ENCODE data around the gene RPS18. TPM values are rescaled to one million over a fixed set of nuclear protein-coding genes. Genes with fewer than 3 reads are reported as not detected.

RPS18 gene
- polyA plus RNA-seq, 1 of the 3 experiments (the other 2 are of a cell fraction) = 12,112 TPM

- 1% methylated on average over 34 of the region's 54 CpGs for WGBS (ENCODE audit: low lambda C conversion rate)
- H3K36me3 ChIP-seq (replicated peaks in 1 of 2; ENCODE audit: control insufficient read depth in 1 of 2, insufficient read depth in 2 of 2, low read length in 1 of 2) = peaks cover 17 to 23% of the 10 kb centered on the region in 2 experiments
- H3F3A ChIP-seq (replicated peaks; ENCODE audit: insufficient read depth) = peaks cover 22% of the 10 kb centered on the region
- no peaks in the 10 kb centered on the region for H3K27me3 ChIP-seq (ENCODE audit: insufficient read depth)
- CTCF ChIA-PET = interaction anchor here (0.5 to 2.9 kb wide), 22 partner anchors 8 to 126 kb away, joined by 3 to 30 read pairs (median 4); partner anchors contain the start of genes B3GALT4, PFDN6, RPS18 and TAPBP
- peak; percentile 91 for DNase-seq
- H3K9ac ChIP-seq = peak overlapping the region; percentile 94
- peak overlapping the region; percentile 99 for H3K27ac ChIP-seq (ENCODE audit: low read depth in 2 of 2, low read length in 1 of 2)
- H3K4me1 ChIP-seq (ENCODE audit: control insufficient read depth in 1 of 2, insufficient read depth in 2 of 2, low read depth in 1 of 2, low read length in 1 of 2) = peaks cover 4 to 12% of the 10 kb centered on the region in 2 experiments; a peak in 1 of 4 replicates
- peaks cover 11% of the 10 kb centered on the region; the same call in 1 of the 2 replicates for H4K20me1 ChIP-seq (ENCODE audit: insufficient read depth)
- H3K4me2 ChIP-seq = peak overlapping the region; percentile 94
- POLR2A ChIA-PET = interaction anchor here (0.8 to 3.3 kb wide), 11 partner anchors 10 to 328 kb away, joined by 4 to 30 read pairs (median 7); partner anchors contain the start of genes B3GALT4, KIFC1, PFDN6 and RING1
- no peaks in the 10 kb centered on the region for H3K9me3 ChIP-seq
- peak overlapping the region; percentile 84 to 89 for H3K4me3 ChIP-seq (ENCODE audit: low read depth in 2 of 2, low read length in 1 of 2)
- no peaks in the 10 kb centered on the region for H3K9me2 ChIP-seq
- peaks cover 52% of the 10 kb centered on the region for H3K79me2 ChIP-seq (ENCODE audit: insufficient read depth)
- peak overlapping the region; percentile 40; the same call in 1 of the 2 replicates for H2AFZ ChIP-seq (ENCODE audit: low read depth)
- TF ChIP-seq RAD21 (IDR thresholded peaks at IDR 0.05; ENCODE audit: low read length) = peak; percentile 54
- TF ChIP-seq TCF12 (IDR thresholded peaks at IDR 0.05) = no peak
- TF ChIP-seq, protein P1, sequence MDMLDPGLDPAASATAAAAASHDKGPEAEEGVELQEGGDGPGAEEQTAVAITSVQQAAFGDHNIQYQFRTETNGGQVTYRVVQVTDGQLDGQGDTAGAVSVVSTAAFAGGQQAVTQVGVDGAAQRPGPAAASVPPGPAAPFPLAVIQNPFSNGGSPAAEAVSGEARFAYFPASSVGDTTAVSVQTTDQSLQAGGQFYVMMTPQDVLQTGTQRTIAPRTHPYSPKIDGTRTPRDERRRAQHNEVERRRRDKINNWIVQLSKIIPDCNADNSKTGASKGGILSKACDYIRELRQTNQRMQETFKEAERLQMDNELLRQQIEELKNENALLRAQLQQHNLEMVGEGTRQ (IDR thresholded peaks at IDR 0.05; ENCODE audit: borderline replicate concordance, low read depth, low read length) = no peak
- TF ChIP-seq MEF2A (IDR thresholded peaks at IDR 0.05; ENCODE audit: borderline replicate concordance, low read depth) = no peak
- TF ChIP-seq GABPA (IDR thresholded peaks at IDR 0.05; ENCODE audit: low read depth) = peak; percentile 80
- TF ChIP-seq RCOR1 (IDR thresholded peaks at IDR 0.05; ENCODE audit: low read length) = peak; percentile 23; the same call in 1 of the 2 replicates
- TF ChIP-seq, protein P2, sequence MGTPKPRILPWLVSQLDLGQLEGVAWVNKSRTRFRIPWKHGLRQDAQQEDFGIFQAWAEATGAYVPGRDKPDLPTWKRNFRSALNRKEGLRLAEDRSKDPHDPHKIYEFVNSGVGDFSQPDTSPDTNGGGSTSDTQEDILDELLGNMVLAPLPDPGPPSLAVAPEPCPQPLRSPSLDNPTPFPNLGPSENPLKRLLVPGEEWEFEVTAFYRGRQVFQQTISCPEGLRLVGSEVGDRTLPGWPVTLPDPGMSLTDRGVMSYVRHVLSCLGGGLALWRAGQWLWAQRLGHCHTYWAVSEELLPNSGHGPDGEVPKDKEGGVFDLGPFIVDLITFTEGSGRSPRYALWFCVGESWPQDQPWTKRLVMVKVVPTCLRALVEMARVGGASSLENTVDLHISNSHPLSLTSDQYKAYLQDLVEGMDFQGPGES (IDR thresholded peaks at IDR 0.05; ENCODE audit: low read depth, low read length) = no peak
- no peak for TF ChIP-seq RFX5 (IDR thresholded peaks at IDR 0.05; ENCODE audit: low read length)
- peak; percentile 86 for TF ChIP-seq SIN3A (IDR thresholded peaks at IDR 0.05; ENCODE audit: borderline replicate concordance, low read depth, low read length)
- peak; percentile 36; the same call in 1 of the 2 replicates for TF ChIP-seq REST (IDR thresholded peaks at IDR 0.05; ENCODE audit: low read depth, low read length)
- TF ChIP-seq MXI1 (IDR thresholded peaks at IDR 0.05; ENCODE audit: low read depth, low read length) = peak; percentile 80; the same call in 1 of the 2 replicates
- TF ChIP-seq JUND (IDR thresholded peaks at IDR 0.05) = peak; percentile 52
- peak; percentile 36; the same call in 1 of the 2 replicates for TF ChIP-seq SMC3 (IDR thresholded peaks at IDR 0.05; ENCODE audit: low read depth, low read length)
- TF ChIP-seq, protein P3, sequence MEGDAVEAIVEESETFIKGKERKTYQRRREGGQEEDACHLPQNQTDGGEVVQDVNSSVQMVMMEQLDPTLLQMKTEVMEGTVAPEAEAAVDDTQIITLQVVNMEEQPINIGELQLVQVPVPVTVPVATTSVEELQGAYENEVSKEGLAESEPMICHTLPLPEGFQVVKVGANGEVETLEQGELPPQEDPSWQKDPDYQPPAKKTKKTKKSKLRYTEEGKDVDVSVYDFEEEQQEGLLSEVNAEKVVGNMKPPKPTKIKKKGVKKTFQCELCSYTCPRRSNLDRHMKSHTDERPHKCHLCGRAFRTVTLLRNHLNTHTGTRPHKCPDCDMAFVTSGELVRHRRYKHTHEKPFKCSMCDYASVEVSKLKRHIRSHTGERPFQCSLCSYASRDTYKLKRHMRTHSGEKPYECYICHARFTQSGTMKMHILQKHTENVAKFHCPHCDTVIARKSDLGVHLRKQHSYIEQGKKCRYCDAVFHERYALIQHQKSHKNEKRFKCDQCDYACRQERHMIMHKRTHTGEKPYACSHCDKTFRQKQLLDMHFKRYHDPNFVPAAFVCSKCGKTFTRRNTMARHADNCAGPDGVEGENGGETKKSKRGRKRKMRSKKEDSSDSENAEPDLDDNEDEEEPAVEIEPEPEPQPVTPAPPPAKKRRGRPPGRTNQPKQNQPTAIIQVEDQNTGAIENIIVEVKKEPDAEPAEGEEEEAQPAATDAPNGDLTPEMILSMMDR (IDR thresholded peaks at IDR 0.05) = peak; percentile 81
- TF ChIP-seq CHD2 (IDR thresholded peaks at IDR 0.05; ENCODE audit: low read length, partially characterized antibody) = peak; percentile 86
- TF ChIP-seq TAF1 (IDR thresholded peaks at IDR 0.05; ENCODE audit: borderline replicate concordance, low read depth, low read length) = peak; percentile 92
- 0 out of 2 replicates have a peak, but pooled peaks have one; percentile 22 for TF ChIP-seq NRF1 (IDR thresholded peaks at IDR 0.05; ENCODE audit: low read depth, low read length)
- peak; percentile 98 for TF ChIP-seq POLR2AphosphoS5 (IDR thresholded peaks at IDR 0.05; ENCODE audit: low read depth, low read length)
- TF ChIP-seq FOXM1 (IDR thresholded peaks at IDR 0.05; ENCODE audit: low read depth) = 0 out of 2 replicates have a peak, but pooled peaks have one; percentile 23
- no peak for TF ChIP-seq RXRA (IDR thresholded peaks at IDR 0.05; ENCODE audit: borderline replicate concordance, low read depth)
- no peak for TF ChIP-seq FOXJ3 (CRISPR knock-in tag; IDR thresholded peaks at IDR 0.05)
- TF ChIP-seq NFIC (IDR thresholded peaks at IDR 0.05; ENCODE audit: borderline replicate concordance) = no peak; the same call in 1 of the 2 replicates
- peak; percentile 62; the same call in 1 of the 2 replicates for TF ChIP-seq YY1 (IDR thresholded peaks at IDR 0.05; ENCODE audit: low read depth)
- TF ChIP-seq EZH2phosphoT487 (IDR thresholded peaks at IDR 0.05; ENCODE audit: borderline replicate concordance, low read depth) = no peak
- no peak; the same call in 1 of the 2 replicates for TF ChIP-seq GATA2 (CRISPR knock-in tag; IDR thresholded peaks at IDR 0.05)
Observed at GRCh38 chr6:33299237-33299944, 27.5 kb downstream of the RPS18 start.
